ENCODE data around the gene PMPCA. TPM values are rescaled to one million over a fixed set of nuclear protein-coding genes. Genes with fewer than 3 reads are reported as not detected.

The PMPCA gene
- total and polyA plus RNA-seq, 2 of the 13 experiments (the other 11 are each of a cell fraction or from before 2014, with no cell fraction given): 70.2 to 88.4 TPM

DNA sequence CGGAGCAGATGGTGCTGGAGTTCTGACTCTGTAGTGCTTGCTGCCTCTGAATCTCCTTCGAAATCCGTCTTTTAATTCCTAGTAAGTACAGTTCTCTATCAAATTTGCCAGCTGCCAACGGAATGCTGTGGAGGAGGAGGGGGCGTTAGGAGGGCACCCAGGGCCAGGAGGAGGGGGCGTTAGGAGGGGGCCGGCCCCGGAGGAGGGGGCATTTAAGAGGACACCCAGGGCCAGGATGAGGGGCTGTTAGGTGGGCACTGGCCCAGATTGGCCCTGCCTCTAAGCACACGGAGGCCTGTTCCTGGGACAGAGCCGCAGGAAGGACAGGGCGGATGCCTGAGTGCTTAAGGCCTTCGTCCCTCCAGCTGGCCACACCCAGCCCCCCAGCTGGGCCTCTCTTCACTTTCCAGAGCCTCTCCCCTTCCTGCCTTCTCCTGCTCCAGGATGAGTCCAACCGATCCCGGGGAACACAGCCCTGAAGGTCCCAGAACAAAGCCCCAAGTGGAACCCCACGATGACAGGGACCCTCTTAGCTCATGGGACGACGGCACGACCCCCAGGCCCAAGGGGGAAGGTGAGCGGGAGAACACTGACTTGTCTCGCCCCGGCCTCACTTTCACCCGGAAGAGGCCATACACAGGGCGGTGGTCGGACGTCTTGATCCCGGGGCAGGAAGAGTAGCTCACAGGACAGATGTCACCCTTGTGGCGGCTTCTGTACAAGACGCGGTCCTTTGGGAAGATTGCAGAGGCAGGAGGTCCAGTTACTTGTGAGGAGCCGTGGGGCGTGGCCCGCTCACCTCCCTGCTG is 19.4 kb downstream of the PMPCA start:
- POLR2A ChIA-PET: no interaction called here
- TF ChIP-seq YEATS4 (CRISPR knock-in tag; IDR thresholded peaks at IDR 0.05; ENCODE audit: borderline replicate concordance): no peak
- no peak for TF ChIP-seq ATF1 (CRISPR knock-in tag; IDR thresholded peaks at IDR 0.05)
- TF ChIP-seq ZSCAN12 (CRISPR knock-in tag; IDR thresholded peaks at IDR 0.05): no peak
- TF ChIP-seq KDM6A (CRISPR knock-in tag; IDR thresholded peaks at IDR 0.05; ENCODE audit: low read depth): no peak
- TF ChIP-seq, protein P1, sequence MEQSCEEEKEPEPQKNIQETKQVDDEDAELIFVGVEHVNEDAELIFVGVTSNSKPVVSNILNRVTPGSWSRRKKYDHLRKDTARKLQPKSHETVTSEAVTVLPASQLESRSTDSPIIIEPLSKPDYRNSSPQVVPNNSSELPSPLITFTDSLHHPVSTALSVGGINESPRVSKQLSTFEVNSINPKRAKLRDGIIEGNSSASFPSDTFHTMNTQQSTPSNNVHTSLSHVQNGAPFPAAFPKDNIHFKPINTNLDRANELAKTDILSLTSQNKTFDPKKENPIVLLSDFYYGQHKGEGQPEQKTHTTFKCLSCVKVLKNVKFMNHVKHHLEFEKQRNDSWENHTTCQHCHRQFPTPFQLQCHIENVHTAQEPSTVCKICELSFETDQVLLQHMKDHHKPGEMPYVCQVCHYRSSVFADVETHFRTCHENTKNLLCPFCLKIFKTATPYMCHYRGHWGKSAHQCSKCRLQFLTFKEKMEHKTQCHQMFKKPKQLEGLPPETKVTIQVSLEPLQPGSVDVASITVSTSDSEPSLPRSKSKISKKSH (CRISPR knock-in tag; IDR thresholded peaks at IDR 0.05; ENCODE audit: borderline replicate concordance): no peak
- TF ChIP-seq ZNF562 (CRISPR knock-in tag; IDR thresholded peaks at IDR 0.05; ENCODE audit: borderline replicate concordance): no peak
- Histone ChIP-seq H2AFZ (ENCODE audit: low read length) (no peak overlapping the region), H3K36me3 (replicated peaks in 1 of 2; ENCODE audit: control insufficient read depth in 1 of 2, insufficient read depth in 2 of 2, low read length in 2 of 2) (peaks cover 4 to 6% of the 10 kb centered on the region in 2 experiments; a peak in 3 of 5 replicates), H3K4me3 (replicated peaks in 1 of 3; ENCODE audit: insufficient read depth in 1 of 3, low read depth in 2 of 3, low read length in 3 of 3) (no peak overlapping the region), H3K9me3 (ENCODE audit: low read length) (no peaks in the 10 kb centered on the region), H3K27me3 (ENCODE audit: control insufficient read depth in 1 of 2, insufficient read depth in 2 of 2, low read length in 2 of 2) (no peaks in the 10 kb centered on the region), H3K9ac (ENCODE audit: insufficient read depth, low read depth, low read length) (no peak overlapping the region), H3K4me2 (ENCODE audit: low read depth, low read length) (no peak overlapping the region), H4K20me1 (ENCODE audit: insufficient read depth, low read length) (no peaks in the 10 kb centered on the region), H3K79me2 (ENCODE audit: insufficient read depth, low read length) (no peaks in the 10 kb centered on the region), H3K27ac (ENCODE audit: extremely low read length, insufficient read depth, low read length) (no peak overlapping the region), H3K4me1 (ENCODE audit: insufficient read depth, low read length) (no peaks in the 10 kb centered on the region)
- ATAC-seq: no peak; the same call in 2 of the 3 replicates
- FAIRE-seq: no peak
- 87% methylated on average over 20 of the region's 32 CpGs for WGBS (ENCODE audit: low lambda C conversion rate)
- CTCF ChIA-PET (ENCODE audit: low intra/inter-chr PET ratio, low total read pairs): no interaction called here
- no TSS peak for BruUV-seq (replicated peaks)
- DNase-seq (ENCODE audit: low spot score): no peak
- intact Hi-C loops (cut with micrococcal nuclease; ENCODE audit: unreplicated experiment) (no loop called here), in situ Hi-C loops (cut with HindIII; ENCODE audit: extremely low pct_ligation_motif_present, low pct_unique_long_range_greater_than_20kb) (no loop called here)

Data from HepG2 (cell line).